Superior temporal gyrus (tissue), 1 donor: Measurements from ENCODE around the gene ABCB1.
A peak's percentile ranks its signal among the peaks of the same experiment; 100 is the strongest.

Experiments
- DNase-seq: peaks from one replicate; pipeline ENCODE4 v3.0.0-alpha.2; 2016; ENCODE audit errors: extremely low spot score

ABCB1 gene

DNA sequence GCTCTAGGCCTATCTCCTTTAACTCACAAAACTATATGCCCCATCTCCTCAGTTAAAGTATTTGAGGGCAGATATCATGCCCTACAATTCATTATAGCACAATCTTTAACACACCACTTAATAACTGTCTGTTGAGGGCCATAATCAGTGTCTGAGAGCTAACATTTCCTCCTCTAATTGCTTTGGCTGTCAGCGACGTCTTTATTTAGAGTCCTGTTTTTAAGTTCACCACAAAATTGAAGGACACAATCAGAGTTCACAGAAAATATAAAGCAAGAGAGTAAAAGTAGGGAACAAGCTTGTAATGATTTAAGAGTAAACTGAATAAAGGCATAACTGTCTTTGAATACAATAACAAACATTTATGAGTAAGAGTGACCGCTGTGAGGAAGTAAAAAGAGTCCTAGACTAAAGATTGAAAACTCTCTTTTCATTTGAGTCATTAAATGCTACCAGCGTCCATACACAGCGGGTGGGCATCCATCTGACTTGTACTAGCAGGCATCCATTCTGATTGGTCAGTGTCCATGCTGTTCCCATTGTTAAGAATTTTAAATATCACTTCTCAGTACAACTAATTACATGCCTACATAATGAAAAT is 86.8 kb downstream of the ABCB1 start:
- DNase-seq, result no peak

DNA sequence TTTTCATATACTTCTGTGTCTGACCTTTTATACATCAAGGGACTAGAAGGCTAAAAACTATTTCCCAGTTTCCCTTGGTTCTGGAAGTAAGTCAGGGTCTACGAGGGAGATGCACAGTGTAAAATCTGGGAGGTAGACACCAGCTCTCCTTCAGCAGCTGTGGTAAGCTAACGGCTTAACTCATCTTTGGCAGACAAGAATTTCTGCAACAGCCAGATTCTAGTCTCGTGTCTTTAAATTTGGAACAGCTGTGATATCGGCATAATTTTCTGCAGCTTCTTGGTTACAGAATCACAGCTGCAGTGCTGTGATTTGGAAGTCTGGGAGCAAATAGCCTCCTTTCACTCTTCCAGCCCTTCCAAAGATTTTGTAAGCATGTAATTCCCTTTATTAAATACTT is 87.8 kb downstream of the ABCB1 start:
- peak; percentile 27 for DNase-seq

GRCh38 chr7:87511510-87511909 is 89.2 kb downstream of the ABCB1 start:
- DNase-seq, result no peak

GRCh38 chr7:87510411-87510875 is 90.2 kb downstream of the ABCB1 start:
- no peak for DNase-seq

- no peak for DNase-seq
These were observed 93.2 kb downstream of the ABCB1 start for GRCh38 chr7:87507446-87507845.

DNA sequence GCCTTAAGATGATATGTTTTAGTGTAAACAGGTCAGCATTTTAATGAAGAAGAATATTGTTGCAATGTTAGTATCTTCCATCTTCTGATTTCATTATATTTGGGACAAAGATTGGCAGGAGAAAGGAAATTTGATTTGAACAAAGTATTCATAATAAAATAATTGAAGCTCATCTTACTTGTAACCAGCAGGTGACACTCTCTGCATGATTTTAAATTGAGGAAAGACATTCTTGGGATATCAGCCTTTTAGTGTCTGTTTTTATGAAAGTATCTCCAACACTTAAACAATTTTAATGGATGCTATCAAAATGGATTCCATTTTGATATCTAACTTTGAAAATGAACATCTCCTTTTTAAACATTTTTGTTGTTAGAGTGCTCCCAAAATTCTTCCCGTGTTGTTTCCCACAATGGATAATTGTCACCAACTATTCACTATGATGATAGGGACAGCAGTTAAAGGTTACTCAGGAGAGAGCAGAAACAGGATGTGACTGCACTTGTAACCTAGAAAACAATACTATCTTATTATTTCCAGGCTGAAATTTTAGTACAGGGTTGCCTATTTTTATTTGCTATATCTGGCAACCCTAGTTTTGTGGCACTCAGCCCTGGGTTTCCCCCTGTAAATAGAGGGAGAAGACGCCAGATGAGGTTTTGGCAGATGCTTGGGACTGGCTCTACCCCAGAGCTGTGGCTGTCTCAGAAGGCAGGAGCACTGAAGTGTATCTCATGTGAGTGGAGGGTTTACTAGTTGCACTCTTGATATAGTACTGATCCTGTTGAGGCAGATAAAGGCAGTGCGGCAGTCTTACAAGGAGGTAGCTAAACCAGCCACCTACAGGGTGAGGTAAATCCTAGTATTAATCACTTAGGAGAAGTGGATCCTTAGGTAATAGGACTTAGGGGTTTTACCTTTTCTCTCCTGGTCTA is 94.2 kb downstream of the ABCB1 start:
- peak; percentile 47 for DNase-seq

DNA sequence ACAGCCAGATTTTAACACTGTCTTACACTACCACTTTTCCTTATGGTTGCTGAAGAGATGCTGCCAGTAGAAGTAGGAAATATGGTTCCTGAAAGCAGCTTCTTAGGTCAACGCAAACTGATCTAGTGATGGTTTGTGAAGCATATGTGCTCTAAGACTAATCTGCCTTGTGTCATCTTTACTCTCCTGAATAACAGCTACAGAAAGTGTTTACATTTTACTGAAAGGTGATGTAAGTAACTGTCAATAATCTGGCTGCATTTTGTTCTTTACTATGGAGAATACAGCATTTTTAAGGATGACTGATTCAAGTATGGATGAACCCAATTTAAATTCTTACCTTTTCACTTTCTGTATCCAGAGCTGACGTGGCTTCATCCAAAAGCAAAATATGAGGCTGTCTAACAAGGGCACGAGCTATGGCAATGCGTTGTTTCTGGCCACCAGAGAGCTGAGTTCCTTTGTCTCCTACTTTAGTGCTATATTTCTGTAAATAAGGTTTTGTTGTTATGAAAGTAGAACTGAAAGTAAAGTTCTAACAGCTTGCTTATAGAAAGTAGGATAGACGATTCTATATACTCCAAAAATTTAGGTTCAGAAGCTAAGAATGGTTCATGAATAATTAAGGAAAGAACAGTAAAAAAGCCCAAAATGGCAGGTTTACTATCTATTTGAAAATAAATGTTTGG is 95.0 kb downstream of the ABCB1 start:
- no peak for DNase-seq

GRCh38 chr7:87505122-87505521 is 95.6 kb downstream of the ABCB1 start:
- DNase-seq, result no peak

- DNase-seq, result no peak
These were observed 101.2 kb downstream of the ABCB1 start for GRCh38 chr7:87499494-87499893.

- no peak for DNase-seq
These were observed 101.8 kb downstream of the ABCB1 start for GRCh38 chr7:87498893-87499292.

DNA sequence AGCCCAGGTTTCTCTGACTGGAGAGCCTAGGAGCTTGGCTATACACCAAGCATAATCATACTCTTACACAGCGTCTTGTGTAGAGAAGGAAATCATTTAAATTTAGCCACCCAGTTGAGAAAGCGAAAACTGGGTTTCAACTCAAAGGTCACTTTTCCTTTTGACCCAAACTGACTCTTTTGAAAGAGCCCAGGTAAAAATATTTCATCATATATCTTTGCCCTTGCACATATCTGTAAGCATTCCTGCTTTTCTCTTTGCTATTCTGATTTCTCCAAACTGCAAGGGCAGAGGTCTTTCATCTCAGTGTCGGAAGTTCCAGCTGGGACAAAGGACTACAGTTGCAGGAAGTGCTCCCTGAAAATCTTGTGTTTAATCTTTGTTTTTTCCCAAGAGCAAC is 103.2 kb downstream of the ABCB1 start:
- DNase-seq, result no peak

DNA sequence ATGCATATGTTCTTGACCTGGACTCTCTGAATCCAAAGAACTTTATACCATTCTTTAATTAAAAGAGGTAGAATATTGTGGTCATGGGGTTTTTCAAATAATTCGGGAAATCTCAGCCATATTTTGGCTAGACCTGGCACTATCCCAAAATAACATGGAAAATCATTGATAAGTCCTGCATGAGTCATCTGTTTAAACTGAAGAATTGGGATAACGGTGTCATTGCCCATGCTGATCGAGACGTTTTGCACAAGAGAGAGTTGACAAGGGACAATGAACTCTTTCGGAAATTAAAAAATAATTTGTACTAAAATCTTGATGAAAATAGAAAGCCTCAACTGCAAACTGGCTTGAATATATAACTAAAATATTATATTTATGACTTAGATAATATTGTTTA is 105.3 kb downstream of the ABCB1 start:
- DNase-seq, result no peak

- DNase-seq, result no peak
These were observed 106.2 kb downstream of the ABCB1 start for GRCh38 chr7:87494454-87494853.

- no peak for DNase-seq
These were observed 117.6 kb downstream of the ABCB1 start for GRCh38 chr7:87483131-87483530.

GRCh38 chr7:87482115-87482514 is 118.6 kb downstream of the ABCB1 start:
- no peak for DNase-seq

GRCh38 chr7:87480386-87480785 is 120.3 kb downstream of the ABCB1 start:
- no peak for DNase-seq

DNA sequence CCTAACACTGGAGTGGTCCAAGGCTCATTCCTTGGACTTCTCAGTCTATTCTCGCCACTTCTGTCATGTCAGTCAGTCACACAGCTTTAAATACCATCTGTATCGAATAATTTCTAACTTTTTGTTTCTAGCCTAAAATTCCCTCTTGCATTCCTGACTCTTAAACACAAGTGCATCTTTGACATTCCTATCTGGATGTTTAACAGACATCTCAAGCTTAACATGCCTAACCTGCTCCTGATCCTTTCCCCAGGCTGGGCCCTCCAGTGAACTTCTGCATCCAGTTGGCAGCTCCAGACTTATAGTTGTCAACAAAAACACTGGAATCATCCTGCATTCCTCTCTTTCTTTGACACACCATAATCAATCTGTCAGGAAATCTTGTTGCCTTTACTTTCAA is 120.7 kb downstream of the ABCB1 start:
- no peak for DNase-seq

DNA sequence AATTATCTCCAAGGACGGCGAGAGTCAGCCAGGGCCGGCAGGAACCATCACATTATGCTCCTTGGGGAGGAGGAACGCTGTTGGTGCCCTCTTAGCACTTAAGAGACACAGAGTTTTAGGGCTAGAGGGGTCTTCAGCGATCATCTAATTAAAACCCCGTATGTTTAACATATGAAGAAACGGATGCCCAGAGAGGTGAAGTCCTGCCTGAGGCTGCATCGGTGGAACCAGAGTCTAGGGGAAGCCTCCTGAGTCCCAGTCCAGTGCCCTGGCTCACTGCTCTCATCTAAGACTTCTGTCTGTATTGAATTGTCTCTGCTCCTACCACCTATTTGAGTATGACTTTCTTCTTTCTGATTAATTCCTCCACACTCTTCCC is 124.5 kb downstream of the ABCB1 start:
- DNase-seq, result no peak

- no peak for DNase-seq
These were observed 125.1 kb downstream of the ABCB1 start, which contains the start of gene ABCB4 for GRCh38 chr7:87475359-87476178. Gene ABCB4 (minus strand): TSS chr7:87475680. CDS start chr7:87475465, 215 bp downstream.

- DNase-seq, result no peak
These were observed 125.9 kb downstream of the ABCB1 start for GRCh38 chr7:87474533-87475358.

- no peak for DNase-seq
These were observed 126.7 kb downstream of the ABCB1 start for GRCh38 chr7:87473986-87474385.
